SJSA1 (cell line): Measurements from ENCODE around the gene BLOC1S1. TPM values are rescaled to one million over a fixed set of nuclear protein-coding genes. Genes with fewer than 3 reads are reported as not detected.

Experiments used
- DNase-seq, 2 experiments: peaks; one replicate each; pipeline ENCODE4 v3.0.0-alpha.2; 2015 to 2020; ENCODE audit warnings: low spot score in 2 of 2, low read depth in 1 of 2
- H3K27ac ChIP-seq: fragments of 250-450 bp; sonication (Bioruptor Pico); 2 replicates; pipeline ENCODE4 v1.5.1; 2020; ENCODE audit warnings: mild to moderate bottlenecking, moderate library complexity
- H3K27me3 ChIP-seq: fragments of 250-450 bp; sonication (Bioruptor Pico); replicated peaks from 2 replicates; pipeline ENCODE4 v1.5.1; 2020; ENCODE audit warnings: mild to moderate bottlenecking, moderate library complexity
- H3K36me3 ChIP-seq: fragments of 250-450 bp; sonication (Bioruptor Pico); 2 replicates; pipeline ENCODE4 v1.5.1; 2020; ENCODE audit warnings: mild to moderate bottlenecking
- H3K4me1 ChIP-seq: fragments of 250-450 bp; sonication (Bioruptor Pico); replicated peaks from 2 replicates; pipeline ENCODE4 v1.6.1; 2021; ENCODE audit warnings: mild to moderate bottlenecking
- H3K4me3 ChIP-seq: fragments of 250-450 bp; sonication (Bioruptor Pico); 2 replicates; pipeline ENCODE4 v1.5.1; 2020; ENCODE audit warnings: mild to moderate bottlenecking
- H3K9me3 ChIP-seq: fragments of 250-450 bp; sonication (Bioruptor Pico); replicated peaks from 2 replicates; pipeline ENCODE4 v1.5.1; 2020; ENCODE audit warnings: mild to moderate bottlenecking
- total RNA-seq: library from RNA; depleted of rRNA; stranded (reverse); fragments of >200 nt; shearing (Covaris generic); gene quantifications from 2 replicates; pipeline ENCODE4 v1.2.3, GENCODE V29; 2014

BLOC1S1 gene
- total RNA-seq, 1 experiment from 2014 or later, result 91.9 TPM

DNA sequence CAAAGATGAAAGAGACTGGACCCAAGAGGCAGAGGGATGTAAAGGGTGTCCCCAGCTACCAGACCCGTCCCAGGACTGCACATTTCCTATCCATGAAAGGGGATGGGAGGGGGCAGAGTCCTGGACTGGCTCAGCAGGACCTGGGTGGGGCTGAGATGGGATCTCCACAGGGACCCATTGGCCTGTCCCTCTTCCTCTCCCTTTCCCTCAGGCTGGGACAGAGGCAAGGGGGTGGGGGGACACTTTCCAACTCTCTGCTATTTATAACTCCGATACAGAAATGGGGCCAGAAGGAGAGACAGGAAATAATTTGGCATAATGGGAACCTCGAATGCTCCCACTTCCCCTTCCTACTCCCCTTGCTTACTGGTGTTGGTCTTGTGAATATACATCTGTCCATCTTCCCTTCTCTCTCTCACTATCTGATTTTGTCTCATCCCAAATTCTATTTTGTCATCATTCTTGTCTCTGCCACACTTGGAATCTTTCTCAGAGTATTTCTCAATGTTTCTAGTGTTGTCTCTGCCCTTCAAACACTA, 7.1 kb upstream of the BLOC1S1 start:
- no peaks in the 10 kb centered on the region; the same call in 1 of the 2 replicates for H3K4me1 ChIP-seq
- H3K27me3 ChIP-seq, result peaks cover 33% of the 10 kb centered on the region
- H3K9me3 ChIP-seq, result no peaks in the 10 kb centered on the region
- no peak overlapping the region for H3K27ac ChIP-seq
- DNase-seq, result no peak
- no peaks in the 10 kb centered on the region for H3K36me3 ChIP-seq
- no peak overlapping the region for H3K4me3 ChIP-seq

DNA sequence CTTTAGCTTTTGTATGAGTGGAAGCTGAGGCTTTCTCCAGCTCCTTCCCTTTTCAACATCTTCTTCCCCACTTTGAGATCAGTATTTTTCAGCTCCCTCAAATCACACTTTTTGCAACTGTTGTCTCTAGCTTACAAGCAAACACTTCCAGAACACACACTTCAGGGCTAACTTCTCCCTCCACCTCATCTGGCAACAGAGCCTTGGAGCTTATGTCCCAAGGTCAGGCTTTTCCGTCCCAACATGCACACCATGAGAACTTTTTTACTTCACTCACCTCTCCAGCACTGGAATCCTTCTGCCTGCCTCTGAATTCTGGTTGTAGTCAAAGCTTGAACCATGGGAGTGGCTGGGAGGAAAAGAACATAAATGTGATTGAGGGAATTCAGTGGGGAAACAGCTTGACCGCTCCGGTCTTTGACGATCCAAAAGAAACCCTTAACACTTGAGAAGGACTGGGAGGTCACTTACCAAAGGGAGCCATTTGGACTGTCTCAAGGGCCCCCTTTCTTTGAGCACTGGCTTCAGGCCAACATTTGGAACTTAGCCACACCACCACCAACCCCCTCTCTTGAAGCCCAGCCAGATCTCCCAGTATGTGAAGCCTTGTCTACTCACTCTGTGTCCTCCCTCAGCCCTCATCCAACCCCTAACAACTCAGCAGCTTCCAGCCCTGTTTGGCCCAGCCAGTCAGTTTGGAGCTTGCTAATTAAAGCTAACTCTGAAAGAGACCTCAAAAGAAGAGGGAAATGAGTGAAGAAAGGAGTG, 3.9 kb upstream of the BLOC1S1 start:
- DNase-seq, result no peak
- no peaks in the 10 kb centered on the region for H3K9me3 ChIP-seq
- no peaks in the 10 kb centered on the region for H3K36me3 ChIP-seq
- peaks cover 24% of the 10 kb centered on the region for H3K27me3 ChIP-seq
- H3K4me1 ChIP-seq, result peaks cover 11% of the 10 kb centered on the region
- no peak overlapping the region for H3K27ac ChIP-seq
- no peak overlapping the region for H3K4me3 ChIP-seq

DNA sequence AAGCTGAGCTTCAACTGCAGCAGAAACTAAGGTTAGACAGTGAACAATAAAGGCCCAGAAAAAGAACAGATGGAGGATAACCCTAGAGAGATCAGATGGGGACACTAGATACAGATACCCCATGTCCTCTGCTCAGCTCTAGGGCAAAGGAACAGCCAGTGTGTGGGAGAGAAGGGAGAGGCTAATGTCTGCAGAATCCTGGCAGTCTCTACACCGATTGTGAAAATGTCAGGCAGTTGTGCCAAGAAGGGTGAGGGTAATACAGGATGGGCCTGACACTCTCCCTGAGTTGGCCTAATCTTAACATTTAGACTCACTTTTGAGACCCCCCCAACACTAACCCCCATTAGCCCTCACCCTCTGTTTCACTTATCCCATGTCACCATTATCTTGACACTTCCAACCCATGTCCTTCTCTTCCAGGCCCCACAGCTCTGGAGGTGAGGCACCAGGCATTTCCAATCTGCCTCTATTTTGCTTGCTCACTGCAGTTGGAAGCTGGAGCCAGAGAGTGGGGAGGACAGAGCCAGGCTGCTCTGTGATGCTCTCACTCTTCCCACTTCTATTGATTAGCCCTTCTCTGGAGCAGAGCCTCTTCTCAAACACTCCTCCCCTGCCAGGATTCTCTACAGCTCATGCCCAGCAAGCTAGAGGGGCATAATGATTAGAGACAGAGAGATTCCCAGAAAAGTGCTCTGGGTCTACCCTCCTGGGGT, 3.0 kb upstream of the BLOC1S1 start:
- H3K9me3 ChIP-seq, result no peaks in the 10 kb centered on the region
- peaks cover 20% of the 10 kb centered on the region for H3K4me1 ChIP-seq
- H3K27ac ChIP-seq, result no peak overlapping the region

DNA sequence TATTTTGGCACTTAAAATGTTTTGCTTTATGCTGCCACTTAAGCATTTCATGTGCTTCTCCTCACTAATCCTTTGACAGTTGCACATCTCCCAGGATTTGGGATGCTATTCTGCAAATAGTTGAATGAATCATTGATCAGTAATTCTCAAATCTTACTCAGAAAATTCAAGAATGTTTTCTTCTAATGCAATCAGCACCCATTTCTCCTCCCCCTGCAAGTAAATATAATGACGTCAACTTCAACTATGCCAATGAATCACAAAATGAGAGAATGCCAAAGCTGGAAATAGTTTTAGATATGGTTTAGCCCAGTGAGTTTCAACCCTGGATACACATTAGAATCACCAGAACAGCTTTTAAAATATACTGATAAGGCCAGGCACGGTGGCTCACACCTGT, 2.1 kb upstream of the BLOC1S1 start:
- H3K4me1 ChIP-seq, result peaks cover 26% of the 10 kb centered on the region
- no peak overlapping the region for H3K4me3 ChIP-seq
- H3K9me3 ChIP-seq, result no peaks in the 10 kb centered on the region
- H3K36me3 ChIP-seq, result no peaks in the 10 kb centered on the region
- H3K27me3 ChIP-seq, result peaks cover 14% of the 10 kb centered on the region
- DNase-seq, result no peak
- no peak overlapping the region for H3K27ac ChIP-seq

More for the DNA sequence above, 3.0 kb upstream of the BLOC1S1 start:
- DNase-seq, result no peak
- Histone ChIP-seq H3K4me3 (no peak overlapping the region), H3K36me3 (no peaks in the 10 kb centered on the region), H3K27me3 (peaks cover 18% of the 10 kb centered on the region)

DNA sequence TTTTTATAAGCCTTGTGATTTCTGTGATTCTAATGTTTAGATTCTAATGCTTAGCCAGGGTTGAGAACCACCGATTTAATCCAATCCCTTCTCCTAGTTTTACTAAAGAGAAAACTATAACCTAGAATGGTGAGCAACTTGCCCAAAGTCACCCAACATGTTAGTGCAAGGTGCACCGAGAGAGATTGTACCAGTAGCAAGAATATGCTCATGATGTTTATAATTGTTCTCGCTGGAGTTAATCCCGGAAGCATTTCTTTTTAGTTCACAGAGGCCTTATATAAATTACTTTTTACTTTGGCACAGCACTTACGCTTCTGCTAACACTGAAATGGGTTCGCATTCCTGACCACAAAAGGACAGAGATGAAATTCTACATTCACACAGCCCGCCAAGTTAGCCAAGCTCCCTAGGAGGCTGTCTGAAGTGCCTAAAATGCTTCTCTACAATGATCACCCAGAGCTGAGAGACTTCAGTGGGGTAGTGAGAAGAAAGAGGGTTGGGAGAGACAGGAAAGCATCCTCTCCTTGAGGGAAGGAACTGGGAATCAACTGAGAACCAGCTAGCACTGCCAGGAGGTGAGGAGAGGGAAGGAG, 579 bp upstream of the BLOC1S1 start:
- DNase-seq, result no peak
- peaks cover 26% of the 10 kb centered on the region for H3K4me1 ChIP-seq
- peaks cover 6% of the 10 kb centered on the region; the same call in 1 of the 2 replicates for H3K27me3 ChIP-seq

GRCh38 chr12:55716582-55716957, 724 bp downstream of the BLOC1S1 start:
- H3K4me1 ChIP-seq, result peaks cover 38% of the 10 kb centered on the region
- peak overlapping the region; percentile 60 for H3K4me3 ChIP-seq
- no peak for DNase-seq

More for the DNA sequence above, 579 bp upstream of the BLOC1S1 start:
- Histone ChIP-seq H3K4me3 (peak overlapping the region; percentile 60), H3K36me3 (peaks cover 1% of the 10 kb centered on the region; the same call in 1 of the 2 replicates), H3K9me3 (no peaks in the 10 kb centered on the region), H3K27ac (peak overlapping the region; percentile 72; the same call in 1 of the 2 replicates)

DNA sequence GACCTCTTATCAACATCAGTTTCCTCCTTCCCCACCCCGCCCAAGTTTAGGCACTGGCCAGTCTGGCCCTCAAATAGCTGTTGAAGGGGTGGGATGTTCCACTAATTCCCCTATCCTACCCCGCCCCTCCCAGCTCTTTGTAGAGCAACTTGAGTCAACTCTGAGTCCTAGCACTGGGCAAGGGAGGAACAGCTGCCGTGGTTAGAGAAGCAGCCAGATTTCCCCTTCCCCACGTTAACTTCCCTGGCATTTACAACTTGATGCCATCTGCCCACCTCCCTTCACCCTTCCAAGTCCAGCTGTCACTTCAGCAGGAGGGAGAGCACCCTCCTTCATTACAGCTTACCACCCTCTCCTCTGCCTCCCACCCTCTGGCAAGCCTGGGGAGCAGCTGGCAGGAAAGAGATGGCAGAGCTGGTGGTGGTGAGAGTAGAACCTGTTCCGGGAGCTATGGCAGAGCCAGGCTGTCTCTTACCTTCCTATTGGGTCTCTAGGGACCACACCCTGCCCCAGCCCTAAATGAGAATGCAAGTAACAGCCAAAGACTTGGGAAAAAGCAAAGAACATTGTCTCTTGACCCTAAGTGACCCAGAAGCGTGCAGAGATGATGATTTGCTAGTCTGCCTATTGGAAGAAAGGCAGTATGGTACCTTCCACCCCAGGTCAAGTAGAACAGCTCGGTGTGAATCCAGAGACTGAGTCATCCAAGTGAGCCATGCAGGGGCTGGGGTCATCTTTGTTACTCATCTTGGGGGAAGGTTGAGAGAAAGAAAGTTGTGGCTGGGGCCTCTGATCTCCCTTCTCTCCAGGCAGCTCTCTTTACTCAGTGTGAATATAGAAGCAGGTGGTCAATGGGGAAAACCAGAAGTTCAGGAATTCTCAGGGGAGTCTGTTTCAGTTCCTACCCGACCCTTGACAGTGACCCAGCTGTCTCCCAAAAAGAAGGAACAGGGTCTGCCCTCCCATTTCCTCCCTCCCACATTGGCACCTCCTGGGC, 1.5 kb downstream of the BLOC1S1 start:
- Histone ChIP-seq H3K36me3 (peaks cover 8% of the 10 kb centered on the region; the same call in 1 of the 2 replicates), H3K27ac (no peak overlapping the region), H3K4me1 (peaks cover 42% of the 10 kb centered on the region), H3K9me3 (no peaks in the 10 kb centered on the region), H3K27me3 (no peaks in the 10 kb centered on the region), H3K4me3 (peak overlapping the region; percentile 60)
- DNase-seq, result no peak

More at GRCh38 chr12:55716582-55716957, 724 bp downstream of the BLOC1S1 start:
- peak overlapping the region; percentile 72; the same call in 1 of the 2 replicates for H3K27ac ChIP-seq
- peaks cover 4% of the 10 kb centered on the region; the same call in 1 of the 2 replicates for H3K36me3 ChIP-seq
- H3K27me3 ChIP-seq, result peaks cover 3% of the 10 kb centered on the region; the same call in 1 of the 2 replicates
- no peaks in the 10 kb centered on the region for H3K9me3 ChIP-seq

DNA sequence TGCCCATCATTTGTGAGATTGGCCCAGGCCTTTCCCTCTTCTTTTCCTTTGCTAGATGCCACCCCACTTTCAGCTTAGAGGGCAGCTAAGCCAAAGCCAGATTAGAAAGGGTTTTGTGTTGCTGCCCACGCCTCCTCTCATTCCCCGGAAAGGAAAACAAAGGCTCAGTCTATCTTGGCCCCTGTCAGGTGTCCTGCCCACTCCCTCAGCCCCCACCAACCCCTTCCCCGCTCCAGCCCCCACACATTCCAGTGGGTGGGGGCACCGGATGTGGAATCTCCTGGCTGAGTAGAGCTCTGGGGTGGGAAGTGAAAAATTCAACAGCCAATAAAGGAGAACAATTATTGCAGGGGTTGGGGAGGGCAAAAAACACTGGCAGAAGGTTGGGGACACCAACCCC, 2.2 kb downstream of the BLOC1S1 start:
- Histone ChIP-seq H3K4me3 (no peak overlapping the region), H3K36me3 (peaks cover 13% of the 10 kb centered on the region), H3K27ac (no peak overlapping the region), H3K4me1 (peaks cover 42% of the 10 kb centered on the region), H3K9me3 (no peaks in the 10 kb centered on the region), H3K27me3 (no peaks in the 10 kb centered on the region)
- DNase-seq, result no peak

DNA sequence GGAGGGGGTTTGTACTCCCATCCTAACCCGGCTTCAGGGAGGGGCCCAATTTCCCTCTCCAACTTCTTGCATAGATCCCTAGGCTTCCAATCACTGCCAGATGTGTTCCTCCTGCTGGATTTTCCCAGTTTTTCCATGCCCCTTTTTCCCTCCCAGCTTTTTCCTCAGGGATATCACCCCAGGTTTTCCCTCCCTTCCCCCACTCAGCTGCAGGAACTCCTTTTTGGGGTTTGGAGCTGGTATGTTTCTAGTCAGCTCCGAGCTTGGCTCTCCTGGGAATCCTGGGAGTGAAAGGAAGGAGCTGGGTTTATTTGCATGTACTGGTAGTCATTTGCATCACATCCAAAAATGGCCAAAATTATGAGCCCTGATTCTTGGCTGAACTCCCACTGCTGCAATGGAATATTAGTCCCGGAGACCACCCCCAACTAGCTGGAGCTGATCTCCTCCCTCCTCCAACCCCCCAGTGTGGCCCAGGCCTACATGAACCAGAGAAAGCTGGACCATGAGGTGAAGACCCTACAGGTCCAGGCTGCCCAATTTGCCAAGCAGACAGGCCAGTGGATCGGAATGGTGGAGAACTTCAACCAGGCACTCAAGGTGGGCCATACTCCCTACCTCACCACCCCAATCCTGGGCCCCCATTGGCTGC, 2.9 kb downstream of the BLOC1S1 start:
- Histone ChIP-seq H3K27ac (no peak overlapping the region), H3K4me3 (no peak overlapping the region), H3K4me1 (peaks cover 42% of the 10 kb centered on the region), H3K36me3 (peaks cover 20% of the 10 kb centered on the region), H3K27me3 (no peaks in the 10 kb centered on the region), H3K9me3 (no peaks in the 10 kb centered on the region)
- DNase-seq, result no peak

DNA sequence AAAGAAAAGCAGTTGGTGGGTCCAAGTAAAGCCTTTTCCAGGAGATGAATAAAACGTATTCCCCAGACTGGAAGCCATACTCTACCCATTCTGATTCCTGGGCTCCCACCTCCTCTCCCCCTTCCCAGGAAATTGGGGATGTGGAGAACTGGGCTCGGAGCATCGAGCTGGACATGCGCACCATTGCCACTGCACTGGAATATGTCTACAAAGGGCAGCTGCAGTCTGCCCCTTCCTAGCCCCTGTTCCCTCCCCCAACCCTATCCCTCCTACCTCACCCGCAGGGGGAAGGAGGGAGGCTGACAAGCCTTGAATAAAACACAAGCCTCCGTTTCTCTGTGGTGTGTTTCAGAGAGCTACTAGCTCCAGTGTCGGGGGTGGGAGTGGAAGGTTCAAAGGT, 3.5 kb downstream of the BLOC1S1 start:
- no peak overlapping the region for H3K4me3 ChIP-seq
- no peak for DNase-seq
- H3K27me3 ChIP-seq, result no peaks in the 10 kb centered on the region
- peaks cover 42% of the 10 kb centered on the region for H3K4me1 ChIP-seq
- no peak overlapping the region for H3K27ac ChIP-seq
- H3K36me3 ChIP-seq, result peaks cover 26% of the 10 kb centered on the region
- no peaks in the 10 kb centered on the region for H3K9me3 ChIP-seq

DNA sequence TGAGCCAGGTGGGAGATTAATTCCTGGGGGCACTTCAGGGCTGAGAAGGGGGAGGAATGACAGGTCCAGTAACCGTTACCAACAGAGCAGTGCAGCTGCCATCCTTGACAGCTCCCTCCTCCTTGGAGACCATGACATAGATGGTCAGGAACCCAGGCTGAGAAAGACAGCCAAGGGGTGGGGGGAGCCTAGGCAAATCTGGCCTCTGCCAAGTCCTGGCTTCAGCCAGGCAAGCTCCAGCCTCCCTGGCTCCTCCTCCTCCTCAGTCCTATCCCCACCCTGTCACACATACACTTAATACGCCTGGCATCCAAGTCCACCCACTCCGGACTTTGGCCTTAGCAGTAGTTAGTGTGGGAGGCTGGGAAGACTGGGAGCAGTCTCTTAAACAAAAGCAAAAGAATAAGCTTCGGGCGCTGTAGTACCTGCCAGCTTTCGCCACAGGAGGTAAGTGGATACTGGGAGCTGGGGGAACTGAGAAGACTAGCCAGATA, 4.3 kb downstream of the BLOC1S1 start, which contains the start of gene RDH5:
TSS of gene RDH5 (plus strand) at position 323 of the 494 bp plus-strand sequence. CDS start 792 bp downstream, outside the sequence.
- no peak for DNase-seq
- Histone ChIP-seq H3K36me3 (peaks cover 34% of the 10 kb centered on the region), H3K27ac (no peak within 1 kb of the TSS), H3K4me3 (no peak within 1 kb of the TSS), H3K9me3 (no peaks in the 10 kb centered on the region), H3K4me1 (peaks cover 42% of the 10 kb centered on the region), H3K27me3 (no peaks in the 10 kb centered on the region)

DNA sequence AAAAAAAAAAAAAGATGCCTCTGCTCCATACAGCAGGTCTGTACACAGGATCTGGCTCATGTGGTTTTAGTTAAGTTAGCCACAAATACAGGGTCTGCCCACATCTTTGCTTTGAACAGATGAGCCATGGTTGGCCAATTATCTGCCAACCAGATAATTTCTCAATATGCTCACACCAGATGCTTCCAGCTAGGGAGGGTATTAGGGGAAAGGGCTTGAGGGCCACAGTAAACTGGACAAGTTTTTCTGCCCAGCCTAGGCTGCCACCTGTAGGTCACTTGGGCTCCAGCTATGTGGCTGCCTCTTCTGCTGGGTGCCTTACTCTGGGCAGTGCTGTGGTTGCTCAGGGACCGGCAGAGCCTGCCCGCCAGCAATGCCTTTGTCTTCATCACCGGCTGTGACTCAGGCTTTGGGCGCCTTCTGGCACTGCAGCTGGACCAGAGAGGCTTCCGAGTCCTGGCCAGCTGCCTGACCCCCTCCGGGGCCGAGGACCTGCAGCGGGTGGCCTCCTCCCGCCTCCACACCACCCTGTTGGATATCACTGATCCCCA, 5.1 kb downstream of the BLOC1S1 start:
- H3K4me1 ChIP-seq, result peaks cover 35% of the 10 kb centered on the region

More for the DNA sequence above, 5.1 kb downstream of the BLOC1S1 start:
- peaks cover 42% of the 10 kb centered on the region for H3K36me3 ChIP-seq
- no peak overlapping the region for H3K27ac ChIP-seq
- no peak overlapping the region for H3K4me3 ChIP-seq
- peak; percentile 70 to 94 for DNase-seq
- H3K27me3 ChIP-seq, result no peaks in the 10 kb centered on the region
- H3K9me3 ChIP-seq, result no peaks in the 10 kb centered on the region
